ENCODE measurements around the gene RDH16. TPM values are rescaled to one million over a fixed set of nuclear protein-coding genes. Genes with fewer than 3 reads are reported as not detected.
A peak's percentile ranks its signal among the peaks of the same experiment; 100 is the strongest.

Gene RDH16, protein sequence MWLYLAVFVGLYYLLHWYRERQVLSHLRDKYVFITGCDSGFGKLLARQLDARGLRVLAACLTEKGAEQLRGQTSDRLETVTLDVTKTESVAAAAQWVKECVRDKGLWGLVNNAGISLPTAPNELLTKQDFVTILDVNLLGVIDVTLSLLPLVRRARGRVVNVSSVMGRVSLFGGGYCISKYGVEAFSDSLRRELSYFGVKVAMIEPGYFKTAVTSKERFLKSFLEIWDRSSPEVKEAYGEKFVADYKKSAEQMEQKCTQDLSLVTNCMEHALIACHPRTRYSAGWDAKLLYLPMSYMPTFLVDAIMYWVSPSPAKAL
- total RNA-seq (100 to 1,000 TPM in 1 of 2 donors, 10 to 100 TPM in 1; 12.9 to 382 TPM), polyA plus RNA-seq (100 to 1,000 TPM; 187 to 251 TPM)

DNA sequence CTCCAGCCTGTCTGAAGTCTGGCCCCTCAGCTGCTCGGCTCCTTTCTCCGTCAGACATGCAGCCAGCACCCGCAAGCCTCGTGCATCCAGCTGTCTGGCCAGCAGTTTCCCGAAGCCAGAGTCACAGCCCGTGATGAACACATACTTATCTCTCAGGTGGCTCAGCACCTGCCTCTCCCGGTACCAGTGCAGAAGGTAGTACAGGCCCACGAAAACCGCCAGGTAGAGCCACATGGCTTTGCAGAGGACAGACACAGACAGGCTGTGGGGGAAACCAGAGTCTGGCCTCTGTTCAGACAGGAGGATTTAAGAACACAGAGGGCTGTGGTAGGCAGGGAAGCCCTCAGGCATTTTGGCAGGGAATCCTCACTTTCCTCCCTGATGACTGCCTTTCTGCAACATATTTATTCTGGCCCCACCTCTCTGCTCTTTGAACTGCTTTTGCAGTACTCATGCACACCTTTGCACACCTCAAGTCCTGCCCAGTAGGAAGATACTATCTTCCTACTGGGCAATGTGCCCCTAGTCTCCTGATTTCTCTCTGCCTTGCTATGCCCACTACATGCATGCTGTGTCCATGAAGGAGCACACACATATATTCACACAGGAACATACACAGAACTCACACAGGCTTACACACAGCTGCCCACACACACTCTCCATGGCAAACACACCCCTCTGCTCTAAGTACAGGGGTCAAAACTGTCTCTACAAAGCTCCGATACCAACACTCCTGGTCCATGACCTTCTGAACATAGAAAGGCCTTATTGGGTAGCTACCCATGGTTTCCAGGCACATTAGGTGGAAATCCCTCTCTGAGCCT, at the start of gene RDH16:
RDH16 (minus strand) TSS at position 380 of the 824 bp plus-strand sequence; CDS start at position 234, 146 bp downstream.
- WGBS, result 33% methylated on average over 10 of the region's 10 CpGs
- Histone ChIP-seq H3K4me3 (ENCODE audit: low read depth in 1 of 3, low read length in 3 of 3) (peak within 1 kb of the TSS; percentile 77 to 98 (median 93)), H3K4me1 (ENCODE audit: control insufficient read depth in 4 of 4, insufficient read depth in 4 of 4, low read length in 3 of 4) (peaks cover 10 to 38% (median 26%) of the 10 kb centered on the region in 4 donors), H3K9me3 (ENCODE audit: control insufficient read depth in 4 of 4, low read length in 3 of 4) (no peaks in the 10 kb centered on the region), H3K36me3 (ENCODE audit: control insufficient read depth in 4 of 4, insufficient read depth in 3 of 4, low read depth in 1 of 4, low read length in 3 of 4) (peaks cover 4 to 28% (median 10%) of the 10 kb centered on the region in 4 donors), H3K27me3 (ENCODE audit: control insufficient read depth in 4 of 4, insufficient read depth in 4 of 4, low read length in 3 of 4) (no peaks in the 10 kb centered on the region), H3K27ac (ENCODE audit: low read depth in 1 of 2, low read length in 2 of 2) (peak within 1 kb of the TSS; percentile 81 to 84), H3K9ac (ENCODE audit: low read depth in 1 of 2, low read length in 2 of 2) (peak within 1 kb of the TSS; percentile 90 to 93)
- TF ChIP-seq YY1 (IDR thresholded peaks at IDR 0.05) (peak; percentile 89), HNF4A (conservative IDR thresholded peaks at IDR 0.05) (peak; percentile 86 to 89), NR2F2 (IDR thresholded peaks at IDR 0.05) (no peak), JUND (IDR thresholded peaks at IDR 0.05) (peak in 1 of 2 donors; percentile 56), GABPA (IDR thresholded peaks at IDR 0.05 in 1 of 2, conservative IDR thresholded peaks at IDR 0.05 in 1 of 2) (no peak), RXRA (IDR thresholded peaks at IDR 0.05) (peak; percentile 48 to 80), TAF1 (conservative IDR thresholded peaks at IDR 0.05) (no peak), ATF3 (IDR thresholded peaks at IDR 0.05) (no peak), HNF4G (IDR thresholded peaks at IDR 0.05) (peak; percentile 22), MAX (IDR thresholded peaks at IDR 0.05) (peak; percentile 62), EGR1 (IDR thresholded peaks at IDR 0.05; ENCODE audit: low read depth in 2 of 2) (peak in 1 of 2 donors; percentile 11), FOXA1 (IDR thresholded peaks at IDR 0.05) (no peak), RAD21 (IDR thresholded peaks at IDR 0.05) (peak; percentile 31 to 38), FOXA2 (IDR thresholded peaks at IDR 0.05) (peak; percentile 68), SP1 (IDR thresholded peaks at IDR 0.05) (peak; percentile 66)
- TF ChIP-seq, protein P1, sequence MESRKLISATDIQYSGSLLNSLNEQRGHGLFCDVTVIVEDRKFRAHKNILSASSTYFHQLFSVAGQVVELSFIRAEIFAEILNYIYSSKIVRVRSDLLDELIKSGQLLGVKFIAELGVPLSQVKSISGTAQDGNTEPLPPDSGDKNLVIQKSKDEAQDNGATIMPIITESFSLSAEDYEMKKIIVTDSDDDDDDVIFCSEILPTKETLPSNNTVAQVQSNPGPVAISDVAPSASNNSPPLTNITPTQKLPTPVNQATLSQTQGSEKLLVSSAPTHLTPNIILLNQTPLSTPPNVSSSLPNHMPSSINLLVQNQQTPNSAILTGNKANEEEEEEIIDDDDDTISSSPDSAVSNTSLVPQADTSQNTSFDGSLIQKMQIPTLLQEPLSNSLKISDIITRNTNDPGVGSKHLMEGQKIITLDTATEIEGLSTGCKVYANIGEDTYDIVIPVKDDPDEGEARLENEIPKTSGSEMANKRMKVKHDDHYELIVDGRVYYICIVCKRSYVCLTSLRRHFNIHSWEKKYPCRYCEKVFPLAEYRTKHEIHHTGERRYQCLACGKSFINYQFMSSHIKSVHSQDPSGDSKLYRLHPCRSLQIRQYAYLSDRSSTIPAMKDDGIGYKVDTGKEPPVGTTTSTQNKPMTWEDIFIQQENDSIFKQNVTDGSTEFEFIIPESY (IDR thresholded peaks at IDR 0.05), result no peak
- TF ChIP-seq, protein P2, sequence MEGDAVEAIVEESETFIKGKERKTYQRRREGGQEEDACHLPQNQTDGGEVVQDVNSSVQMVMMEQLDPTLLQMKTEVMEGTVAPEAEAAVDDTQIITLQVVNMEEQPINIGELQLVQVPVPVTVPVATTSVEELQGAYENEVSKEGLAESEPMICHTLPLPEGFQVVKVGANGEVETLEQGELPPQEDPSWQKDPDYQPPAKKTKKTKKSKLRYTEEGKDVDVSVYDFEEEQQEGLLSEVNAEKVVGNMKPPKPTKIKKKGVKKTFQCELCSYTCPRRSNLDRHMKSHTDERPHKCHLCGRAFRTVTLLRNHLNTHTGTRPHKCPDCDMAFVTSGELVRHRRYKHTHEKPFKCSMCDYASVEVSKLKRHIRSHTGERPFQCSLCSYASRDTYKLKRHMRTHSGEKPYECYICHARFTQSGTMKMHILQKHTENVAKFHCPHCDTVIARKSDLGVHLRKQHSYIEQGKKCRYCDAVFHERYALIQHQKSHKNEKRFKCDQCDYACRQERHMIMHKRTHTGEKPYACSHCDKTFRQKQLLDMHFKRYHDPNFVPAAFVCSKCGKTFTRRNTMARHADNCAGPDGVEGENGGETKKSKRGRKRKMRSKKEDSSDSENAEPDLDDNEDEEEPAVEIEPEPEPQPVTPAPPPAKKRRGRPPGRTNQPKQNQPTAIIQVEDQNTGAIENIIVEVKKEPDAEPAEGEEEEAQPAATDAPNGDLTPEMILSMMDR (IDR thresholded peaks at IDR 0.05; ENCODE audit: low read depth, low read length, missing input control), result no peak
- TF ChIP-seq, protein P3, sequence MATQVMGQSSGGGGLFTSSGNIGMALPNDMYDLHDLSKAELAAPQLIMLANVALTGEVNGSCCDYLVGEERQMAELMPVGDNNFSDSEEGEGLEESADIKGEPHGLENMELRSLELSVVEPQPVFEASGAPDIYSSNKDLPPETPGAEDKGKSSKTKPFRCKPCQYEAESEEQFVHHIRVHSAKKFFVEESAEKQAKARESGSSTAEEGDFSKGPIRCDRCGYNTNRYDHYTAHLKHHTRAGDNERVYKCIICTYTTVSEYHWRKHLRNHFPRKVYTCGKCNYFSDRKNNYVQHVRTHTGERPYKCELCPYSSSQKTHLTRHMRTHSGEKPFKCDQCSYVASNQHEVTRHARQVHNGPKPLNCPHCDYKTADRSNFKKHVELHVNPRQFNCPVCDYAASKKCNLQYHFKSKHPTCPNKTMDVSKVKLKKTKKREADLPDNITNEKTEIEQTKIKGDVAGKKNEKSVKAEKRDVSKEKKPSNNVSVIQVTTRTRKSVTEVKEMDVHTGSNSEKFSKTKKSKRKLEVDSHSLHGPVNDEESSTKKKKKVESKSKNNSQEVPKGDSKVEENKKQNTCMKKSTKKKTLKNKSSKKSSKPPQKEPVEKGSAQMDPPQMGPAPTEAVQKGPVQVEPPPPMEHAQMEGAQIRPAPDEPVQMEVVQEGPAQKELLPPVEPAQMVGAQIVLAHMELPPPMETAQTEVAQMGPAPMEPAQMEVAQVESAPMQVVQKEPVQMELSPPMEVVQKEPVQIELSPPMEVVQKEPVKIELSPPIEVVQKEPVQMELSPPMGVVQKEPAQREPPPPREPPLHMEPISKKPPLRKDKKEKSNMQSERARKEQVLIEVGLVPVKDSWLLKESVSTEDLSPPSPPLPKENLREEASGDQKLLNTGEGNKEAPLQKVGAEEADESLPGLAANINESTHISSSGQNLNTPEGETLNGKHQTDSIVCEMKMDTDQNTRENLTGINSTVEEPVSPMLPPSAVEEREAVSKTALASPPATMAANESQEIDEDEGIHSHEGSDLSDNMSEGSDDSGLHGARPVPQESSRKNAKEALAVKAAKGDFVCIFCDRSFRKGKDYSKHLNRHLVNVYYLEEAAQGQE (IDR thresholded peaks at IDR 0.05), result peak; percentile 80
- DNase-seq (ENCODE audit: low spot score), result peak; percentile 32
